Cardiac fibroblast (primary cell): ENCODE measurements around the gene CHRM4.

Experiments
- DNase-seq, 2 donors: peaks; one replicate each; pipeline versions ENCODE4 v3.0.0 to v3.0.0-alpha.2; 2010; ENCODE audit warnings: low read depth in 2 of 2
- H3K4me3 ChIP-seq, 2 donors: replicated peaks in 1 of 2; 1 replicate in 1 of 2; 2 replicates in 1 of 2; pipeline ENCODE4 v1.5.1; 2011; ENCODE audit warnings: low read depth in 2 of 2, low read length in 2 of 2, mild to moderate bottlenecking in 2 of 2, moderate library complexity in 1 of 2
- TF ChIP-seq, protein P1 (sequence below): IDR thresholded peaks from one replicate; pipeline ENCODE4 v1.5.1; 2011; ENCODE audit warnings: low read depth, mild to moderate bottlenecking, low read length, inconsistent platforms

Gene CHRM4

DNA sequence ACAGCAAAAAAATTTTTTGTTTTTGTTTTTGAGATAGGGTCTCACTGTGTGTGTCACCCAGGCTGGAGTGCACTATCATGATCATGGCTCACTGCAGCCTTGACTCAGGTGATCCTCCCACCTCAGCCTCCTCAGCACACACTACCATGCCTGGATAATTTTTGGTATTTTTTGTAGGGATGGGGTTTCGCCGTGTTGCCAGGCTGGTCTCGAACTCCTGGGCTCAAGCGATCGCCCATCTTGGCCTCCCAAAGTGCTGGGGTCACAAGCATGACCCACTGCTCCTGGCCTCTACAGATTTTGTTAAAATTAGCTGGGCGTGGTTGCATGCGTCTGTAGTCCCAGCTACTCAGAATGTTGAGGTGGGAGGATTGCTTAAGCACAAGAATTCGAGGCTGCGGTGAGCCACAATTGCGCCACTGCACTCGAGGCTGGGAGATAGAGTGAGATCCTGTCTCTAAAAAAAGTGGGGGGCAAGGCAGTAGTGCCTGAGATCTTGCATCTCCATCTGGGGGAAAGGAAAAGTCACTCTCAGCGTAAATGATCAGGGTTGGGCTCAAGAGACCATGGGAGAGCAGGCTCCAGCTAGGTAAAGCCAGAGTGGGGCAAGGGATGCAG is 54.9 kb downstream of the CHRM4 start:
- peak; percentile 34 to 77 for DNase-seq
- H3K4me3 ChIP-seq, result no peak overlapping the region
- TF ChIP-seq, protein P1, sequence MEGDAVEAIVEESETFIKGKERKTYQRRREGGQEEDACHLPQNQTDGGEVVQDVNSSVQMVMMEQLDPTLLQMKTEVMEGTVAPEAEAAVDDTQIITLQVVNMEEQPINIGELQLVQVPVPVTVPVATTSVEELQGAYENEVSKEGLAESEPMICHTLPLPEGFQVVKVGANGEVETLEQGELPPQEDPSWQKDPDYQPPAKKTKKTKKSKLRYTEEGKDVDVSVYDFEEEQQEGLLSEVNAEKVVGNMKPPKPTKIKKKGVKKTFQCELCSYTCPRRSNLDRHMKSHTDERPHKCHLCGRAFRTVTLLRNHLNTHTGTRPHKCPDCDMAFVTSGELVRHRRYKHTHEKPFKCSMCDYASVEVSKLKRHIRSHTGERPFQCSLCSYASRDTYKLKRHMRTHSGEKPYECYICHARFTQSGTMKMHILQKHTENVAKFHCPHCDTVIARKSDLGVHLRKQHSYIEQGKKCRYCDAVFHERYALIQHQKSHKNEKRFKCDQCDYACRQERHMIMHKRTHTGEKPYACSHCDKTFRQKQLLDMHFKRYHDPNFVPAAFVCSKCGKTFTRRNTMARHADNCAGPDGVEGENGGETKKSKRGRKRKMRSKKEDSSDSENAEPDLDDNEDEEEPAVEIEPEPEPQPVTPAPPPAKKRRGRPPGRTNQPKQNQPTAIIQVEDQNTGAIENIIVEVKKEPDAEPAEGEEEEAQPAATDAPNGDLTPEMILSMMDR, result no peak

GRCh38 chr11:46335890-46336562 is 55.5 kb downstream of the CHRM4 start:
- TF ChIP-seq, protein P1, result no peak
- no peak overlapping the region for H3K4me3 ChIP-seq
- no peak for DNase-seq

GRCh38 chr11:46335271-46335670 is 56.3 kb downstream of the CHRM4 start:
- TF ChIP-seq, protein P1, result no peak
- DNase-seq, result no peak
- H3K4me3 ChIP-seq, result no peak overlapping the region

- TF ChIP-seq, protein P1, result no peak
- DNase-seq, result no peak
- H3K4me3 ChIP-seq, result no peak overlapping the region
Observed at GRCh38 chr11:46334211-46334610, 57.4 kb downstream of the CHRM4 start.
